Panc1 (cell line): ENCODE data around the gene MCF2L. TPM values are rescaled to one million over a fixed set of nuclear protein-coding genes. Genes with fewer than 3 reads are reported as not detected.
A peak's percentile ranks its signal among the peaks of the same experiment; 100 is the strongest.

Experiments
- ATAC-seq: fragments of 200-7000 bp; cut with Tn5 transposase; 2 replicates; pipeline ENCODE4 v1.9.1; 2020; ENCODE audit warnings: mild to moderate bottlenecking, moderate library complexity
- BruUV-seq: library from RNA; stranded (reverse); fragments of 400-500 nt; replicated peaks from 2 replicates; lab custom pipeline; 2021; lab: Mats Ljungman, UMichigan
- CTCF ChIA-PET: fragments of 300-600 bp; sonication (Branson Sonifier 250); formaldehyde crosslinking; loops from one replicate; lab custom pipeline; 2022; ENCODE audit warnings: antibody characterized with exemption; lab: Charles Lee
- POLR2A ChIA-PET: fragments of 300-600 bp; sonication (Branson Sonifier 250); formaldehyde crosslinking; loops from one replicate; lab custom pipeline; 2022; ENCODE audit warnings: antibody characterized with exemption; lab: Charles Lee
- DNase-seq: peaks from one replicate; pipeline ENCODE4 v3.0.0-alpha.2; 2010; ENCODE audit warnings: low read depth, low spot score
- H3K27ac ChIP-seq: 2 replicates; pipeline ENCODE4 v1.5.1; 2011; ENCODE audit warnings: mild to moderate bottlenecking, low read length, inconsistent platforms
- H3K27me3 ChIP-seq: fragments of 200-500 bp; sonication (Bioruptor generic); 2 replicates; pipeline ENCODE4 v1.6.0; 2014; ENCODE audit warnings: low read length, inconsistent platforms; ENCODE audit not compliant: control insufficient read depth, insufficient read depth
- H3K36me3 ChIP-seq: fragments of 200-500 bp; sonication (Bioruptor generic); 2 replicates; pipeline ENCODE4 v1.5.1; 2014; ENCODE audit warnings: inconsistent platforms, mild to moderate bottlenecking, low read length, moderate library complexity; ENCODE audit not compliant: control insufficient read depth, insufficient read depth
- H3K4me1 ChIP-seq: 2 replicates; pipeline ENCODE4 v1.5.1; 2011; ENCODE audit warnings: inconsistent platforms, mild to moderate bottlenecking, low read length, moderate library complexity; ENCODE audit not compliant: control insufficient read depth, insufficient read depth
- H3K4me3 ChIP-seq, 2 experiments: 2 replicates each; pipeline ENCODE4 v1.5.1; 2011 to 2012; ENCODE audit warnings: low read depth in 2 of 2, low read length in 2 of 2, mild to moderate bottlenecking in 2 of 2, inconsistent platforms in 1 of 2, moderate library complexity in 1 of 2
- H3K9me3 ChIP-seq: fragments of 200-500 bp; sonication (Bioruptor generic); 2 replicates; pipeline ENCODE4 v1.5.1; 2014; ENCODE audit warnings: low read depth, mild to moderate bottlenecking, inconsistent platforms, low read length, moderate library complexity; ENCODE audit not compliant: control insufficient read depth, insufficient read depth
- CTCF ChIP-seq: fragments of 450-650 bp; IDR thresholded peaks from 2 replicates; pipeline ENCODE4 v1.5.1; 2017; ENCODE audit warnings: mild to moderate bottlenecking
- POLR2AphosphoS5 ChIP-seq: IDR thresholded peaks from 2 replicates; pipeline ENCODE4 v1.6.1; 2012; ENCODE audit warnings: mild to moderate bottlenecking, low read depth, low read length, moderate library complexity
- SIN3A ChIP-seq: IDR thresholded peaks from 2 replicates; pipeline ENCODE4 v1.6.1; 2012; ENCODE audit warnings: low read depth, mild to moderate bottlenecking, low read length, moderate library complexity, borderline replicate concordance; ENCODE audit not compliant: insufficient read depth
- TCF7L2 ChIP-seq: IDR thresholded peaks from 2 replicates; pipeline ENCODE4 v1.6.1; 2011; ENCODE audit warnings: mild to moderate bottlenecking, low read depth, low read length, inconsistent platforms
- in situ Hi-C: cut with HindIII; loops from 2 replicates; pipeline ENCODE4 v1.10.0; 2016; ENCODE audit warnings: low sequenced_read_pairs, low pct_unique_long_range_greater_than_20kb
- intact Hi-C: fragments of 100-400 bp; cut with micrococcal nuclease; formaldehyde crosslinking; loops from one replicate; pipeline ENCODE4 v1.10.0; 2022; ENCODE audit not compliant: unreplicated experiment
- total RNA-seq: library from RNA; stranded (reverse); gene quantifications from one replicate; pipeline ENCODE4 v1.2.1, GENCODE V29; 2021; ENCODE audit not compliant: unreplicated experiment
- TF ChIP-seq, protein P1 (sequence below), 2 experiments: IDR thresholded peaks; 2 replicates each; pipeline ENCODE4 v1.6.1; 2011 to 2012; ENCODE audit warnings: low read depth in 2 of 2, control low read depth in 1 of 2, low read length in 1 of 2, mild to moderate bottlenecking in 1 of 2, moderate library complexity in 1 of 2; ENCODE audit not compliant: insufficient read depth in 1 of 2

Gene MCF2L
- total RNA-seq, 1 experiment from 2014 or later, result 0.57 TPM

GRCh38 chr13:113083402-113084061, 114.5 kb downstream of the MCF2L start:
- no peaks in the 10 kb centered on the region for H3K9me3 ChIP-seq
- no peak overlapping the region for H3K27ac ChIP-seq
- H3K27me3 ChIP-seq, result no peaks in the 10 kb centered on the region
- in situ Hi-C loops, result no loop called here
- no peak for TF ChIP-seq TCF7L2
- TF ChIP-seq, protein P1, sequence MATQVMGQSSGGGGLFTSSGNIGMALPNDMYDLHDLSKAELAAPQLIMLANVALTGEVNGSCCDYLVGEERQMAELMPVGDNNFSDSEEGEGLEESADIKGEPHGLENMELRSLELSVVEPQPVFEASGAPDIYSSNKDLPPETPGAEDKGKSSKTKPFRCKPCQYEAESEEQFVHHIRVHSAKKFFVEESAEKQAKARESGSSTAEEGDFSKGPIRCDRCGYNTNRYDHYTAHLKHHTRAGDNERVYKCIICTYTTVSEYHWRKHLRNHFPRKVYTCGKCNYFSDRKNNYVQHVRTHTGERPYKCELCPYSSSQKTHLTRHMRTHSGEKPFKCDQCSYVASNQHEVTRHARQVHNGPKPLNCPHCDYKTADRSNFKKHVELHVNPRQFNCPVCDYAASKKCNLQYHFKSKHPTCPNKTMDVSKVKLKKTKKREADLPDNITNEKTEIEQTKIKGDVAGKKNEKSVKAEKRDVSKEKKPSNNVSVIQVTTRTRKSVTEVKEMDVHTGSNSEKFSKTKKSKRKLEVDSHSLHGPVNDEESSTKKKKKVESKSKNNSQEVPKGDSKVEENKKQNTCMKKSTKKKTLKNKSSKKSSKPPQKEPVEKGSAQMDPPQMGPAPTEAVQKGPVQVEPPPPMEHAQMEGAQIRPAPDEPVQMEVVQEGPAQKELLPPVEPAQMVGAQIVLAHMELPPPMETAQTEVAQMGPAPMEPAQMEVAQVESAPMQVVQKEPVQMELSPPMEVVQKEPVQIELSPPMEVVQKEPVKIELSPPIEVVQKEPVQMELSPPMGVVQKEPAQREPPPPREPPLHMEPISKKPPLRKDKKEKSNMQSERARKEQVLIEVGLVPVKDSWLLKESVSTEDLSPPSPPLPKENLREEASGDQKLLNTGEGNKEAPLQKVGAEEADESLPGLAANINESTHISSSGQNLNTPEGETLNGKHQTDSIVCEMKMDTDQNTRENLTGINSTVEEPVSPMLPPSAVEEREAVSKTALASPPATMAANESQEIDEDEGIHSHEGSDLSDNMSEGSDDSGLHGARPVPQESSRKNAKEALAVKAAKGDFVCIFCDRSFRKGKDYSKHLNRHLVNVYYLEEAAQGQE (IDR thresholded peaks at IDR 0.05; ENCODE audit: insufficient read depth in 1 of 2, low read depth in 2 of 2, low read length in 1 of 2), result no peak
- TF ChIP-seq CTCF, result no peak
- no peak for TF ChIP-seq SIN3A
- no peak for TF ChIP-seq POLR2AphosphoS5
- H3K4me1 ChIP-seq, result no peaks in the 10 kb centered on the region
- ATAC-seq (peak; percentile 67), DNase-seq (peak; percentile 7)
- intact Hi-C loops, result no loop called here
- H3K36me3 ChIP-seq, result no peaks in the 10 kb centered on the region
- ChIA-PET POLR2A (no interaction called here), CTCF (no interaction called here)
- H3K4me3 ChIP-seq, result no peak overlapping the region
- BruUV-seq, result no TSS peak

DNA sequence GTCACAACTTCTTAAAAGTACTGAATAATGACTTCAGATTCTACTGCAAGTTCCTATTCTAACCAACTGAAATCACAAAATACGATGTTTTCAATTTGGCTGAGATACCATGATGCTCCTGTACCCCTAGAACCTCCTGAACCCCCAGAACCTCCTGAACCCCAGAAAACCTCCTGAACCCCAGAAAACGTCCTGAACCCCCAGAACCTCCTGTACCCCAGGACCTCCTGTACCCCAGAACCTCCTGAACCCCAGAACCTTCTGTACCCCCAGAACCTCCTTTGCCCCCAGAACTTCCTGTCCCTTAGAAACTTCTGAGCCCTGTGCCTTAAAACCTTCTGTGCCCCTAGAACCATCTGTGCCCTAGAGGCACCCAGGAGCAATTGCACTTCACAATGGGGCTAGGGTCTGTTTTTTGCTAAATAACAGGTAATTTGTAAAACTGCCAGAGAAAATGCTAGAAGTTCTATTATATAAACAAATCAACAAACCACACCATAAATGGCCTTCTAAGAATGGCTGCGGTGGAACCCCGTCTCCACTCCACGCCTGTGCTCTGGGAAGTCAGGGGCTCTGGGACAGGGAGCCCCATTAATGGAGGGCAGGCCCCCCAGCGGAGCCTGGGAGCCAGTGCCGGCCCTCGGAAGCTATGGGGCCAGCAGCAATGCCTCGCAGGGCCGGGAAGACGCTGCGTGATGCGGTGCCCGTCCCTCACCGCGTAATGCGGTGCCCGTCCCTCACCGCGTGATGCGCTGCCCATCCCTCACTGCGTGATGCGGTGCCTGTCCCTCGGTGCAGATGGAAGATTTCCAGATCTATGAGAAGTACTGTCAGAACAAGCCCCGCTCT, 115.3 kb downstream of the MCF2L start:
- H3K9me3 ChIP-seq, result no peaks in the 10 kb centered on the region
- TF ChIP-seq SIN3A (no peak), TCF7L2 (no peak)
- TF ChIP-seq, protein P1 (IDR thresholded peaks at IDR 0.05; ENCODE audit: insufficient read depth in 1 of 2, low read depth in 2 of 2, low read length in 1 of 2), result no peak
- ChIA-PET POLR2A (no interaction called here), CTCF (no interaction called here)
- BruUV-seq, result no TSS peak
- no peak overlapping the region for H3K27ac ChIP-seq
- no peak overlapping the region for H3K4me3 ChIP-seq
- no peaks in the 10 kb centered on the region for H3K4me1 ChIP-seq
- in situ Hi-C loops, result no loop called here
- no peaks in the 10 kb centered on the region for H3K36me3 ChIP-seq
- no peak for DNase-seq
- H3K27me3 ChIP-seq, result no peaks in the 10 kb centered on the region
- intact Hi-C loops, result no loop called here
- no peak for ATAC-seq
